GM19023 (cell line): ENCODE results near the gene OR4D2.
"Not testable (repeated sequence)": the region's sequence is repeated elsewhere in the genome, so short reads cannot be mapped to it uniquely, and the experiment has no call there.

ENCODE experiments used
- ATAC-seq: cut with Tn5 transposase; IDR thresholded peaks from one replicate; pipeline ENCODE4 v1.9.1; 2021; ENCODE audit warnings: mild to moderate bottlenecking, moderate library complexity; ENCODE audit not compliant: unreplicated experiment

The OR4D2 gene

GRCh38 chr17:58166682-58167081, at the start of gene OR4D2:
OR4D2 (plus strand) TSS chr17:58166982; CDS start chr17:58169656, 2,674 bp downstream.
- ATAC-seq, result no peak

GRCh38 chr17:58117382-58117781, 49.4 kb upstream of the OR4D2 start:
- no peak for ATAC-seq

GRCh38 chr17:58119491-58119890, 47.3 kb upstream of the OR4D2 start:
- no peak for ATAC-seq

GRCh38 chr17:58120195-58120822, 46.5 kb upstream of the OR4D2 start:
- no peak for ATAC-seq

GRCh38 chr17:58121925-58122324, 44.9 kb upstream of the OR4D2 start:
- ATAC-seq, result no peak

- ATAC-seq, result no peak
Measured at GRCh38 chr17:58127846-58128245, 38.9 kb upstream of the OR4D2 start.

GRCh38 chr17:58132697-58133096, 34.1 kb upstream of the OR4D2 start:
- ATAC-seq, result not testable (repeated sequence)

- no peak for ATAC-seq
Measured at GRCh38 chr17:58136669-58137279, 30.0 kb upstream of the OR4D2 start.

GRCh38 chr17:58141505-58141904, 25.3 kb upstream of the OR4D2 start:
- no peak for ATAC-seq

GRCh38 chr17:58143335-58143734, 23.4 kb upstream of the OR4D2 start:
- ATAC-seq, result not testable (repeated sequence)

- no peak for ATAC-seq
Measured at GRCh38 chr17:58144801-58145200, 22.0 kb upstream of the OR4D2 start.

- ATAC-seq, result no peak
Measured at GRCh38 chr17:58147930-58148434, 18.8 kb upstream of the OR4D2 start, which contains the start of gene OR4D1. OR4D1 (plus strand) TSS chr17:58148384; CDS start chr17:58155154, 6,770 bp downstream.

GRCh38 chr17:58148609-58149008, 18.2 kb upstream of the OR4D2 start:
- no peak for ATAC-seq

GRCh38 chr17:58150394-58150793, 16.4 kb upstream of the OR4D2 start:
- no peak for ATAC-seq

GRCh38 chr17:58153046-58153445, 13.7 kb upstream of the OR4D2 start:
- ATAC-seq, result no peak

GRCh38 chr17:58153671-58154070, 13.1 kb upstream of the OR4D2 start:
- no peak for ATAC-seq

- ATAC-seq, result no peak
Measured at GRCh38 chr17:58156839-58157803, 9.7 kb upstream of the OR4D2 start.

GRCh38 chr17:58158181-58158580, 8.6 kb upstream of the OR4D2 start:
- no peak for ATAC-seq

GRCh38 chr17:58161566-58161965, 5.2 kb upstream of the OR4D2 start:
- ATAC-seq, result no peak

GRCh38 chr17:58165981-58166380, 801 bp upstream of the OR4D2 start:
- no peak for ATAC-seq

- ATAC-seq, result no peak
Measured at GRCh38 chr17:58170622-58171021, 3.8 kb downstream of the OR4D2 start.
